Gastroesophageal sphincter (tissue), 2 donors: Measurements from ENCODE around the gene SCUBE3.

ENCODE experiments used
- EP300 ChIP-seq: sonication (generic); formaldehyde crosslinking; IDR thresholded peaks from one replicate; pipeline ENCODE4 v1.6.1; 2017; ENCODE audit warnings: antibody characterized with exemption, mild to moderate bottlenecking
- POLR2A ChIP-seq, 2 donors: fragments of 450-650 bp; IDR thresholded peaks; one replicate each; pipeline ENCODE4 v1.6.1; 2017; ENCODE audit warnings: antibody characterized with exemption in 2 of 2, mild to moderate bottlenecking in 2 of 2, moderate library complexity in 1 of 2

- TF ChIP-seq EP300 (no peak), POLR2A (IDR thresholded peaks at IDR 0.05) (no peak)
Measured at GRCh38 chr6:35218456-35218855, 4.7 kb downstream of the SCUBE3 start.
